HL-60 (cell line): ENCODE measurements around the gene PITX1.

ENCODE experiments used
- POLR2AphosphoS5 ChIP-seq: IDR thresholded peaks from 2 replicates; pipeline ENCODE4 v1.6.1; 2012; ENCODE audit warnings: low read depth
- TF ChIP-seq, protein P1 (sequence below): IDR thresholded peaks from 2 replicates; pipeline ENCODE4 v1.6.1; 2012; ENCODE audit warnings: low read depth; ENCODE audit not compliant: insufficient replicate concordance

DNA sequence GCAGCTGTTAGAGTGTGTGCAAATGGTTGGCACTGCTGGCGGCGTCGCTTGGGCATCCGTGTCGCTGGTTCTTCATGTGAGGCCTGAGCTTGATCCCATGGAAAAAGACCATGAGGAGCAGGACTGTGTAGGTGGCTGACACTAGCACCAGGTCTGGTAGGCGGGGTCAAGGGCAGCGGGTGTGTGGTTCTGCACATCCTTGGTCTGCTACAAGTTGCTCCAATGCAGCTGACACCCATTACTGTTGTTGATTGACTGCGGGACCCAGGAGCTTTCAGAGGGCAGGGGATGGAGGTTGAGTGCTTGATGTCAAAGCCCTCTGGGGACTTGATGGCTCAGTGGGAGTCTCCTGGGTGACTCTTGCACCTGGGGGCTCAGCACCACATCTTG, 29.0 kb upstream of the PITX1 start:
- TF ChIP-seq POLR2AphosphoS5: no peak
- TF ChIP-seq, protein P1, sequence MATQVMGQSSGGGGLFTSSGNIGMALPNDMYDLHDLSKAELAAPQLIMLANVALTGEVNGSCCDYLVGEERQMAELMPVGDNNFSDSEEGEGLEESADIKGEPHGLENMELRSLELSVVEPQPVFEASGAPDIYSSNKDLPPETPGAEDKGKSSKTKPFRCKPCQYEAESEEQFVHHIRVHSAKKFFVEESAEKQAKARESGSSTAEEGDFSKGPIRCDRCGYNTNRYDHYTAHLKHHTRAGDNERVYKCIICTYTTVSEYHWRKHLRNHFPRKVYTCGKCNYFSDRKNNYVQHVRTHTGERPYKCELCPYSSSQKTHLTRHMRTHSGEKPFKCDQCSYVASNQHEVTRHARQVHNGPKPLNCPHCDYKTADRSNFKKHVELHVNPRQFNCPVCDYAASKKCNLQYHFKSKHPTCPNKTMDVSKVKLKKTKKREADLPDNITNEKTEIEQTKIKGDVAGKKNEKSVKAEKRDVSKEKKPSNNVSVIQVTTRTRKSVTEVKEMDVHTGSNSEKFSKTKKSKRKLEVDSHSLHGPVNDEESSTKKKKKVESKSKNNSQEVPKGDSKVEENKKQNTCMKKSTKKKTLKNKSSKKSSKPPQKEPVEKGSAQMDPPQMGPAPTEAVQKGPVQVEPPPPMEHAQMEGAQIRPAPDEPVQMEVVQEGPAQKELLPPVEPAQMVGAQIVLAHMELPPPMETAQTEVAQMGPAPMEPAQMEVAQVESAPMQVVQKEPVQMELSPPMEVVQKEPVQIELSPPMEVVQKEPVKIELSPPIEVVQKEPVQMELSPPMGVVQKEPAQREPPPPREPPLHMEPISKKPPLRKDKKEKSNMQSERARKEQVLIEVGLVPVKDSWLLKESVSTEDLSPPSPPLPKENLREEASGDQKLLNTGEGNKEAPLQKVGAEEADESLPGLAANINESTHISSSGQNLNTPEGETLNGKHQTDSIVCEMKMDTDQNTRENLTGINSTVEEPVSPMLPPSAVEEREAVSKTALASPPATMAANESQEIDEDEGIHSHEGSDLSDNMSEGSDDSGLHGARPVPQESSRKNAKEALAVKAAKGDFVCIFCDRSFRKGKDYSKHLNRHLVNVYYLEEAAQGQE: no peak
